ENCODE data around the gene COL15A1. TPM values are rescaled to one million over a fixed set of nuclear protein-coding genes. Genes with fewer than 3 reads are reported as not detected.

COL15A1 gene
- polyA plus RNA-seq, 1 donor (not counting 4 experiments of a cell fraction or from before 2014, with no cell fraction given), result not detected

DNA sequence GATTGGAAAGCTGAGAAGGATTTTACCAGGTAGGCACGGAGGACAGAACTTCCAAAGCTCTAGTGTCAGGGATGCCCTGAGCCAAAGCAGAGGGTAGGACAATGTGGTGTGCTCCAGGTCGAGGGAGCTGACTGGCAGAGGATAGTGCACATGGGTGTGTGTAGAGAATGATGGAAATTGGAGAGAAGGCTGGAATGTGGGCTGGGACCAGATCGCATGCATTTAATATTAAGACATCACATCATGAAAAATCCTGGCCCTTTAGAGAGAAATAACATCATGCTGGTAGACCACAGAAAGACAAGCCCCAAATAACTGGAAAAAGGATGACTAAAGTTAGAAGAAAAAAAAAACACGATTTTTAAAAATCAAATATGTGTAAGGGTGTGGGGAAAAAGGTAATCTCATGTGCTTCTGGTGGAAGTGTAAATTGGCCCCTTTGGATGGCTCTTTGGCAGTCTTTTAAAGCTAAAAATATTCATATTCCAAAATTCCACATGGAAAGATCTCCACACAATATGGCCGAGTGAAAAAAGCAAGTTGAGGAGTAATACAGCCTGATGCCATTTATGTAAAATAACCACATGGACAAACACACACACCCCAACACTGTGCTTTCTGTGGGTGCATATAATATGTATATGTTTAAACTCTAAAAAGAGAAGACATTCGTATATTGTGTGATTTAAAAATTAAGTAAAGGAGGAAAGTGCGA is 94.2 kb downstream of the COL15A1 start:
- Histone ChIP-seq H3K4me2 (ENCODE audit: control insufficient read depth, extremely low read depth, insufficient read depth, low read depth, low read length) (no peak overlapping the region), H3K4me3 (ENCODE audit: control insufficient read depth in 2 of 3, extremely low read depth in 1 of 3, insufficient read depth in 2 of 3, low read depth in 1 of 3, low read length in 3 of 3) (no peak overlapping the region), H4K20me1 (ENCODE audit: control insufficient read depth, extremely low read depth, insufficient read depth, low read length) (no peaks in the 10 kb centered on the region), H3K27me3 (ENCODE audit: control insufficient read depth, extremely low read depth, insufficient read depth, low read length) (peaks cover 4% of the 10 kb centered on the region), H3K4me1 (ENCODE audit: control insufficient read depth, extremely low read depth, insufficient read depth, low read length) (peaks cover 17% of the 10 kb centered on the region), H3K9ac (ENCODE audit: control insufficient read depth, extremely low read depth, insufficient read depth, low read length) (no peak overlapping the region), H3K27ac (ENCODE audit: control insufficient read depth, insufficient read depth, low read length) (no peak overlapping the region), H3K36me3 (ENCODE audit: control insufficient read depth in 2 of 2, extremely low read depth in 1 of 2, insufficient read depth in 2 of 2, low read length in 2 of 2) (no peaks in the 10 kb centered on the region), H3K79me2 (ENCODE audit: control insufficient read depth, insufficient read depth, low read length) (no peaks in the 10 kb centered on the region), H2AFZ (ENCODE audit: control insufficient read depth, low read length) (no peak overlapping the region), H3K9me3 (ENCODE audit: control insufficient read depth, low read depth, low read length) (no peaks in the 10 kb centered on the region), H3K9me1 (ENCODE audit: control insufficient read depth, extremely low read depth, insufficient read depth, low read length) (no peaks in the 10 kb centered on the region)
- dilution Hi-C loops (cut with MboI; ENCODE audit: extremely low pct_ligation_motif_present, low sequenced_read_pairs), result no loop called here
- TF ChIP-seq, protein P1, sequence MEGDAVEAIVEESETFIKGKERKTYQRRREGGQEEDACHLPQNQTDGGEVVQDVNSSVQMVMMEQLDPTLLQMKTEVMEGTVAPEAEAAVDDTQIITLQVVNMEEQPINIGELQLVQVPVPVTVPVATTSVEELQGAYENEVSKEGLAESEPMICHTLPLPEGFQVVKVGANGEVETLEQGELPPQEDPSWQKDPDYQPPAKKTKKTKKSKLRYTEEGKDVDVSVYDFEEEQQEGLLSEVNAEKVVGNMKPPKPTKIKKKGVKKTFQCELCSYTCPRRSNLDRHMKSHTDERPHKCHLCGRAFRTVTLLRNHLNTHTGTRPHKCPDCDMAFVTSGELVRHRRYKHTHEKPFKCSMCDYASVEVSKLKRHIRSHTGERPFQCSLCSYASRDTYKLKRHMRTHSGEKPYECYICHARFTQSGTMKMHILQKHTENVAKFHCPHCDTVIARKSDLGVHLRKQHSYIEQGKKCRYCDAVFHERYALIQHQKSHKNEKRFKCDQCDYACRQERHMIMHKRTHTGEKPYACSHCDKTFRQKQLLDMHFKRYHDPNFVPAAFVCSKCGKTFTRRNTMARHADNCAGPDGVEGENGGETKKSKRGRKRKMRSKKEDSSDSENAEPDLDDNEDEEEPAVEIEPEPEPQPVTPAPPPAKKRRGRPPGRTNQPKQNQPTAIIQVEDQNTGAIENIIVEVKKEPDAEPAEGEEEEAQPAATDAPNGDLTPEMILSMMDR (optimal IDR thresholded peaks at IDR 0.05 in 1 of 3, IDR thresholded peaks at IDR 0.05 in 1 of 3, conservative IDR thresholded peaks at IDR 0.05 in 1 of 3; ENCODE audit: extremely low read depth in 1 of 3, insufficient read depth in 2 of 3, low read length in 3 of 3), result no peak
- no peak for TF ChIP-seq EZH2 (IDR thresholded peaks at IDR 0.05; ENCODE audit: low read length)
- DNase-seq (ENCODE audit: low read depth, low spot score) (no peak), FAIRE-seq (no peak)

DNA sequence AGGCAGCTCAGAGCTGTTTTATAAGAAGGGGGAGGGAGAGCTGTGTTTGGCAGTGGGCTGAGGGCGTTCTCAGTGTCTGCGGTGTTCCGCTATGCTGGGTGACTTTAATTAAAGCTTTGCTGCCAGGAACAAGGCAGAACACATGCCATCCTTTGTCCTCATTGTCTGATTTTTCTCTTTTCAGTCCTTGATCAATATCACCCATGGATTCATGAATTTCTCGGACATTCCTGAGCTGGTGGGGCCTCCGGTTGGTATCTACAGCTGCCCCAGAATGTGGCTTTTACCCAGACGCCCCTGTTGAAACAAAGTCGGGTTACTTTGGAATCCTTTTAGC is 94.7 kb downstream of the COL15A1 start:
- H3K9me3 ChIP-seq (ENCODE audit: control insufficient read depth, low read depth, low read length), result no peaks in the 10 kb centered on the region
- H3K4me3 ChIP-seq (ENCODE audit: control insufficient read depth in 2 of 3, extremely low read depth in 1 of 3, insufficient read depth in 2 of 3, low read depth in 1 of 3, low read length in 3 of 3), result no peak overlapping the region
- dilution Hi-C loops (cut with MboI; ENCODE audit: extremely low pct_ligation_motif_present, low sequenced_read_pairs), result no loop called here
- TF ChIP-seq, protein P1 (optimal IDR thresholded peaks at IDR 0.05 in 1 of 3, IDR thresholded peaks at IDR 0.05 in 1 of 3, conservative IDR thresholded peaks at IDR 0.05 in 1 of 3; ENCODE audit: extremely low read depth in 1 of 3, insufficient read depth in 2 of 3, low read length in 3 of 3), result no peak
- TF ChIP-seq EZH2 (IDR thresholded peaks at IDR 0.05; ENCODE audit: low read length), result no peak
- peaks cover 17% of the 10 kb centered on the region for H3K4me1 ChIP-seq (ENCODE audit: control insufficient read depth, extremely low read depth, insufficient read depth, low read length)
- no peak for DNase-seq (ENCODE audit: low read depth, low spot score)
- H4K20me1 ChIP-seq (ENCODE audit: control insufficient read depth, extremely low read depth, insufficient read depth, low read length), result no peaks in the 10 kb centered on the region
- H3K27me3 ChIP-seq (ENCODE audit: control insufficient read depth, extremely low read depth, insufficient read depth, low read length), result peaks cover 4% of the 10 kb centered on the region
- H3K9ac ChIP-seq (ENCODE audit: control insufficient read depth, extremely low read depth, insufficient read depth, low read length), result no peak overlapping the region
- no peaks in the 10 kb centered on the region for H3K36me3 ChIP-seq (ENCODE audit: control insufficient read depth in 2 of 2, extremely low read depth in 1 of 2, insufficient read depth in 2 of 2, low read length in 2 of 2)
- no peaks in the 10 kb centered on the region for H3K9me1 ChIP-seq (ENCODE audit: control insufficient read depth, extremely low read depth, insufficient read depth, low read length)
- FAIRE-seq, result no peak
- H3K79me2 ChIP-seq (ENCODE audit: control insufficient read depth, insufficient read depth, low read length), result no peaks in the 10 kb centered on the region
- no peak overlapping the region for H3K4me2 ChIP-seq (ENCODE audit: control insufficient read depth, extremely low read depth, insufficient read depth, low read depth, low read length)
- H2AFZ ChIP-seq (ENCODE audit: control insufficient read depth, low read length), result no peak overlapping the region
- no peak overlapping the region for H3K27ac ChIP-seq (ENCODE audit: control insufficient read depth, insufficient read depth, low read length)
